Loucy (cell line): Measurements from ENCODE around the gene ABCA1.
A peak's percentile ranks its signal among the peaks of the same experiment; 100 is the strongest.
"Not testable (repeated sequence)": the region's sequence is repeated elsewhere in the genome, so short reads cannot be mapped to it uniquely, and the experiment has no call there.

ENCODE experiments used
- H2AFZ ChIP-seq: fragments of 200-600 bp; sonication (generic); 2 replicates; pipeline ENCODE4 v1.6.0; 2016; ENCODE audit warnings: antibody characterized with exemption, mild to moderate bottlenecking, low read length, moderate library complexity
- H3F3A ChIP-seq: fragments of 200-600 bp; 2 replicates; pipeline ENCODE4 v1.6.0; 2016; ENCODE audit warnings: antibody characterized with exemption, low read depth, mild to moderate bottlenecking
- H3K27me3 ChIP-seq: fragments of 200-600 bp; sonication (generic); 2 replicates; pipeline ENCODE4 v1.6.1; 2014; ENCODE audit warnings: low read length, mild to moderate bottlenecking; ENCODE audit not compliant: insufficient read depth, poor library complexity, severe bottlenecking
- H3K36me3 ChIP-seq: fragments of 200-600 bp; sonication (generic); 2 replicates; pipeline ENCODE4 v1.6.1; 2016; ENCODE audit warnings: low read length; ENCODE audit not compliant: insufficient read depth
- H3K4me1 ChIP-seq: fragments of 200-600 bp; sonication (generic); 2 replicates; pipeline ENCODE4 v1.5.1; 2014; ENCODE audit warnings: low read length, mild to moderate bottlenecking; ENCODE audit not compliant: insufficient read depth, poor library complexity, severe bottlenecking
- H3K4me2 ChIP-seq: fragments of 200-600 bp; sonication (generic); 2 replicates; pipeline ENCODE4 v1.6.0; 2014; ENCODE audit warnings: antibody characterized with exemption, low read length, low read depth, mild to moderate bottlenecking; ENCODE audit not compliant: poor library complexity, severe bottlenecking
- H3K4me3 ChIP-seq: fragments of 200-600 bp; sonication (generic); 2 replicates; pipeline ENCODE4 v1.5.1; 2014; ENCODE audit warnings: low read length, mild to moderate bottlenecking, mixed read lengths; ENCODE audit not compliant: poor library complexity, severe bottlenecking
- H3K79me2 ChIP-seq: fragments of 200-600 bp; sonication (generic); 2 replicates; pipeline ENCODE4 v1.6.1; 2014; ENCODE audit warnings: low read length; ENCODE audit not compliant: insufficient read depth
- H3K9ac ChIP-seq: fragments of 200-600 bp; sonication (generic); 2 replicates; pipeline ENCODE4 v1.6.0; 2014; ENCODE audit warnings: mild to moderate bottlenecking, low read depth, low read length, moderate library complexity; ENCODE audit not compliant: poor library complexity, severe bottlenecking
- H3K9me2 ChIP-seq: fragments of 200-600 bp; sonication (generic); replicated peaks from 2 replicates; pipeline ENCODE4 v1.6.1; 2016; ENCODE audit warnings: low read depth, low read length, mixed read lengths
- H3K9me3 ChIP-seq: fragments of 200-600 bp; sonication (generic); 2 replicates; pipeline ENCODE4 v1.6.1; 2014; ENCODE audit warnings: mild to moderate bottlenecking, antibody characterized with exemption, low read length, low read depth; ENCODE audit not compliant: insufficient read depth
- H4K20me1 ChIP-seq: fragments of 200-600 bp; sonication (generic); 2 replicates; pipeline ENCODE4 v1.6.0; 2014; ENCODE audit warnings: antibody characterized with exemption, low read length, mild to moderate bottlenecking; ENCODE audit not compliant: insufficient read depth, poor library complexity, severe bottlenecking
- EZH2phosphoT487 ChIP-seq: fragments of 200-600 bp; IDR thresholded peaks from 2 replicates; pipeline ENCODE4 v1.6.1; 2018; ENCODE audit warnings: antibody characterized with exemption, mild to moderate bottlenecking, moderate library complexity, borderline replicate concordance
- TF ChIP-seq, protein P1 (sequence below): fragments of 200-600 bp; sonication (generic); conservative IDR thresholded peaks from 2 replicates; pipeline ENCODE4 v1.5.1; 2014; ENCODE audit warnings: mild to moderate bottlenecking, antibody characterized with exemption, low read length

Gene ABCA1

DNA sequence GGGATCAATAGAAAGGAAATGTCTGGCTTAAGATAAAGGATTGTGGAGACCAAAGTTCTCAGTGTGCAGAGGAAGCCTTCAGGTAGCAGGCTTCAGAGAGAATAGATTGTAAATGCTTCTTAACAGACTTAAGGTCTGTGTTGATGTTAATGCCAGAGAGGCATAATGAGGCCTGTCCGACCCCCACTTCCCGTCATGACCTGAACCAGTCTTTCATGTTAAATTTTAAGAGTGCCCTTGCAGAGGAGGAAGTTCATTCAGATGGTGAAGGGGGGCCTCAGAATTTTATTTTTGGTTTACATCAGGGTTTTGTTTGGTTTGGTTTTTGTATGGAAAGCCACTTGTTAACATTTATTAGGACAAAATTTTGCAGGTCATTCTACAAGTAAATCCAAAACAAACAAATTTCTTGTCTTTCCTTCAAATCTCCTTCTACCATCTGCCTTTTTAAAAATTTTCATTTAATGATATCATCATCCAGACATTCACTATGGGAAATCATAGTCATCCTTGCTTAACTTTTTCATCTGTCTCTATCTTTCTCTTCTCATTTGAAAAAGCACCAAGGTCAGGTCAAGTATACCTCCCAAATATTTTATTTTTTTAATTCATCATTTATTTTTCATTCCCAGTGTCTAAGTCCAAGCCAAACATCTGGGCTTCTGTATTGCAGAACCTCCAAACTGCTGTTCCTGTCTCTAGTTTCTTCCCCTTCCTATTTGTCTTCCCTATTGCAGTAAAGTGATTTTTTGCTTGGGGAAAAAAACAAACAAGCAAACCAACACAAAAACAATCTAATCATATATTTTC is 6.9 kb upstream of the ABCA1 start:
- no peaks in the 10 kb centered on the region for H3K9me3 ChIP-seq
- no peaks in the 10 kb centered on the region for H4K20me1 ChIP-seq
- H3K79me2 ChIP-seq: no peaks in the 10 kb centered on the region
- H3F3A ChIP-seq: peaks cover 10% of the 10 kb centered on the region; the same call in 1 of the 2 replicates
- no peaks in the 10 kb centered on the region for H3K9me2 ChIP-seq
- TF ChIP-seq EZH2phosphoT487: no peak
- TF ChIP-seq, protein P1, sequence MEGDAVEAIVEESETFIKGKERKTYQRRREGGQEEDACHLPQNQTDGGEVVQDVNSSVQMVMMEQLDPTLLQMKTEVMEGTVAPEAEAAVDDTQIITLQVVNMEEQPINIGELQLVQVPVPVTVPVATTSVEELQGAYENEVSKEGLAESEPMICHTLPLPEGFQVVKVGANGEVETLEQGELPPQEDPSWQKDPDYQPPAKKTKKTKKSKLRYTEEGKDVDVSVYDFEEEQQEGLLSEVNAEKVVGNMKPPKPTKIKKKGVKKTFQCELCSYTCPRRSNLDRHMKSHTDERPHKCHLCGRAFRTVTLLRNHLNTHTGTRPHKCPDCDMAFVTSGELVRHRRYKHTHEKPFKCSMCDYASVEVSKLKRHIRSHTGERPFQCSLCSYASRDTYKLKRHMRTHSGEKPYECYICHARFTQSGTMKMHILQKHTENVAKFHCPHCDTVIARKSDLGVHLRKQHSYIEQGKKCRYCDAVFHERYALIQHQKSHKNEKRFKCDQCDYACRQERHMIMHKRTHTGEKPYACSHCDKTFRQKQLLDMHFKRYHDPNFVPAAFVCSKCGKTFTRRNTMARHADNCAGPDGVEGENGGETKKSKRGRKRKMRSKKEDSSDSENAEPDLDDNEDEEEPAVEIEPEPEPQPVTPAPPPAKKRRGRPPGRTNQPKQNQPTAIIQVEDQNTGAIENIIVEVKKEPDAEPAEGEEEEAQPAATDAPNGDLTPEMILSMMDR: no peak
- H3K9ac ChIP-seq: no peak overlapping the region
- no peak overlapping the region for H2AFZ ChIP-seq
- no peaks in the 10 kb centered on the region for H3K36me3 ChIP-seq
- H3K4me1 ChIP-seq: peaks cover 35% of the 10 kb centered on the region
- H3K4me3 ChIP-seq: peak overlapping the region; percentile 4
- no peaks in the 10 kb centered on the region for H3K27me3 ChIP-seq
- H3K4me2 ChIP-seq: peak overlapping the region; percentile 43

DNA sequence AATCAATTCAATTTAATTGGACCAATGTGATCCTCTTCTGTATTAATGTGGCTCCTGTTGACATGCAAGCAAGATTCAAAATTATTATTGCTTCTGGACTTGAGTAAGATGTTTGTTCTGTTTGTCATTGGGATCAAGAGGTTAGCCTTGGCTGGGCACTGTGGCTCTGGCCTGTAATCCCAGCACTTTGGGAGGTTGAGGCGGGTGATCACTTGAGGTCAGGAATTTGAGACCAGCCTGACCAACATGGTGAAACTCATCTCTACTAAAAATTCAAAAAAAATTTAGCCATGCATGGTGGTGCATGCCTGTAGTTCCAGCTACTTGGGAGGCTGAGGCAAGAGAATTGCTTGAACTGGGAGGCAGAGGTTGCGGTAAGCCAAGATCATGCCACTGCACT is 5.1 kb upstream of the ABCA1 start:
- H3F3A ChIP-seq: peaks cover 10% of the 10 kb centered on the region; the same call in 1 of the 2 replicates
- not testable (repeated sequence) for H3K9me3 ChIP-seq, H3K9ac ChIP-seq, H3K79me2 ChIP-seq, H3K4me3 ChIP-seq, H3K9me2 ChIP-seq, H2AFZ ChIP-seq, H4K20me1 ChIP-seq, H3K36me3 ChIP-seq, H3K27me3 ChIP-seq
- peak overlapping the region; percentile 43 for H3K4me2 ChIP-seq
- peaks cover 35% of the 10 kb centered on the region for H3K4me1 ChIP-seq

DNA sequence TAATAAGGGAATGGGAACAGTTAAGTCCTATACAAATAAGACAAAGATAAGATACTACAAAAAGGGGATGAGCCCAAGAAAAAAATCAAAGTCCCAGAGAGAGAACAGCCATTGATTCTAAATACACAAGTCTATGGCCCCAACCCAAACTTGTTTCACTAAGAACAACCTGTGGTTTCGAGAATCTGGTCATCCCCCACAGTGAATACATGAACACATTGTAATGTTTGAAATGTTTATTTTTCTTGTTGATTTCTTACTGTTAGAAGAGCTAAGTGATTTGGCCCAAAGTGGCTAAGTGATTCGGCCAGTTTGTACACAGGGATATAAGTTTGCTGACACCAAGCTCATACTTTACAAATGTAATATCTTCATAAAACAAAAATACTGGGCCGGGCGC is 3.3 kb upstream of the ABCA1 start:
- TF ChIP-seq, protein P1: no peak
- TF ChIP-seq EZH2phosphoT487: no peak
- no peak overlapping the region for H2AFZ ChIP-seq
- H3K9ac ChIP-seq: no peak overlapping the region
- H3K79me2 ChIP-seq: no peaks in the 10 kb centered on the region
- no peaks in the 10 kb centered on the region for H3K9me2 ChIP-seq
- no peaks in the 10 kb centered on the region for H3K27me3 ChIP-seq
- H3K4me2 ChIP-seq: no peak overlapping the region
- H3K4me1 ChIP-seq: peaks cover 39% of the 10 kb centered on the region
- peaks cover 10% of the 10 kb centered on the region; the same call in 1 of the 2 replicates for H3F3A ChIP-seq
- no peaks in the 10 kb centered on the region for H4K20me1 ChIP-seq
- no peaks in the 10 kb centered on the region for H3K9me3 ChIP-seq
- no peaks in the 10 kb centered on the region for H3K36me3 ChIP-seq
- H3K4me3 ChIP-seq: no peak overlapping the region
